BE2C (cell line): Measurements from ENCODE around the gene TSPAN7.

Source experiments
- DNase-seq: peaks from one replicate; pipeline ENCODE4 v3.0.0-alpha.2; 2020
- H3K27me3 ChIP-seq: fragments of 250-450 bp; sonication (Bioruptor Pico); 2 replicates; pipeline ENCODE4 v1.5.1; 2020; ENCODE audit warnings: mild to moderate bottlenecking
- H3K36me3 ChIP-seq: fragments of 250-450 bp; sonication (Bioruptor Pico); 2 replicates; pipeline ENCODE4 v1.5.1; 2020; ENCODE audit warnings: mild to moderate bottlenecking
- H3K4me1 ChIP-seq: fragments of 250-450 bp; sonication (Bioruptor Pico); 2 replicates; pipeline ENCODE4 v1.5.1; 2020
- H3K4me3 ChIP-seq: 2 replicates; pipeline ENCODE4 v1.5.1; 2011; ENCODE audit warnings: low read depth, low read length
- H3K9me3 ChIP-seq: fragments of 250-450 bp; sonication (Bioruptor Pico); 2 replicates; pipeline ENCODE4 v1.5.1; 2020
- TF ChIP-seq, protein P1 (sequence below): IDR thresholded peaks from 2 replicates; pipeline ENCODE4 v1.5.1; 2012; ENCODE audit warnings: mild to moderate bottlenecking, low read depth, low read length

Gene TSPAN7

DNA sequence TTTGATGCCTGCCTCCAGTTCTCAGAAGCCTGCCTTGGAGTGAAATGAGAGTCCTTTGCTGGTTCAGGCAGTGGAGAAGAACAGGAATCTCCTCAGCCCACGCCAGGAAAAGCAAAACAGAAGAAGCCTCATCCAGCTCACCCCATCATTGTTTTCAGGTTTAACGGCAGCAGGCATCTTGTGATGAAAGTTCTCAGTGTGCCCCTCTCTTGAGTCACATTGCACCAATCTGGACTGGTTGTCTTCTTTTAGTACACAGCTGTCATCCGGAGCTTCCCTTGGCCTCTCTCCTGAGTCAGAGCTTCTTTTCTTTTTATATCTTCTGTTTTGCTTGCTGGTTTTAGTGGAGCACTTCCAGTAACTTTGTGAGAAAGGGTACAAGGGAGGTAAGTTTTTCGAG, 50.9 kb downstream of the TSPAN7 start:
- H3K36me3 ChIP-seq: no peaks in the 10 kb centered on the region
- H3K4me3 ChIP-seq: no peak overlapping the region
- H3K27me3 ChIP-seq: no peaks in the 10 kb centered on the region
- TF ChIP-seq, protein P1, sequence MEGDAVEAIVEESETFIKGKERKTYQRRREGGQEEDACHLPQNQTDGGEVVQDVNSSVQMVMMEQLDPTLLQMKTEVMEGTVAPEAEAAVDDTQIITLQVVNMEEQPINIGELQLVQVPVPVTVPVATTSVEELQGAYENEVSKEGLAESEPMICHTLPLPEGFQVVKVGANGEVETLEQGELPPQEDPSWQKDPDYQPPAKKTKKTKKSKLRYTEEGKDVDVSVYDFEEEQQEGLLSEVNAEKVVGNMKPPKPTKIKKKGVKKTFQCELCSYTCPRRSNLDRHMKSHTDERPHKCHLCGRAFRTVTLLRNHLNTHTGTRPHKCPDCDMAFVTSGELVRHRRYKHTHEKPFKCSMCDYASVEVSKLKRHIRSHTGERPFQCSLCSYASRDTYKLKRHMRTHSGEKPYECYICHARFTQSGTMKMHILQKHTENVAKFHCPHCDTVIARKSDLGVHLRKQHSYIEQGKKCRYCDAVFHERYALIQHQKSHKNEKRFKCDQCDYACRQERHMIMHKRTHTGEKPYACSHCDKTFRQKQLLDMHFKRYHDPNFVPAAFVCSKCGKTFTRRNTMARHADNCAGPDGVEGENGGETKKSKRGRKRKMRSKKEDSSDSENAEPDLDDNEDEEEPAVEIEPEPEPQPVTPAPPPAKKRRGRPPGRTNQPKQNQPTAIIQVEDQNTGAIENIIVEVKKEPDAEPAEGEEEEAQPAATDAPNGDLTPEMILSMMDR: no peak
- H3K4me1 ChIP-seq: no peaks in the 10 kb centered on the region
- DNase-seq: no peak
- no peaks in the 10 kb centered on the region for H3K9me3 ChIP-seq

DNA sequence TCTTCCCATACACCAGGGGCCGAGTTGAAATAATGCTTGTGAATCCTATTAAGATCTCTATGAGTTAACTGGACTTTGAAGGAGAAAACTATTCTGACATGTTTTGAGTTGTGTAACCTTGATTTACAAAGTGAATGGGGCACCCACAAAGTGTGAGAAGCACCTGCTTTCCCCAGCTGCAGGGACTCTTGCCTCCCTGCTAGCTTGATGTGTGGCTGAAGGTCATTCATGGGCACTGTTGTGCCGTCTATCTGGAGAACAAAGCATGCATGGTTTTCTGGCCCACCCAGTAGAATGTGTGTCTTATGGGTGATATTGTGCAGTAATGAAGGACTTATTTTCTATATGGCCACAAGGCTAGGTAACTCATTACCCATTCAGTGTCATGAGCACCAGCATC, 53.1 kb downstream of the TSPAN7 start:
- TF ChIP-seq, protein P1: no peak
- Histone ChIP-seq H3K9me3 (no peaks in the 10 kb centered on the region), H3K27me3 (no peaks in the 10 kb centered on the region), H3K4me1 (no peaks in the 10 kb centered on the region), H3K36me3 (no peaks in the 10 kb centered on the region), H3K4me3 (no peak overlapping the region)
- no peak for DNase-seq

DNA sequence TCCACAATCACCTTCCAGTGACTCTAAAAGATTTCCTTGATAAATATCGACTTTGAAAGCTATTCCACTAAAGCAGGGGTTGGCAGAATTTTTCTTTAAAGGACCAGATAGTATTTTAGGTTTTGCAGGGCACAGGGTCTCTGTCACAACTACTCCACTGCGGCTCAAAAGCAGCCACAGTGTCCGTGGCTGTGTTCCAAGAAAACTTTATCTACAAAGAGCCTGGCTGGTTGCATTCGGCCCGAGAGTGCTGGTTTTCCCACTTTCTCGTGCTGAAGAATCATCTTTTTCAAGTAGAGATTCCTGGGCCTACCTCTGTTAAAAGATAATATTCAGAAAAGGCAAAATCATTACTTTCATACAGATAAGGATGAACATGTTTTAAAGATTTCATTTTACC, 55.6 kb downstream of the TSPAN7 start:
- H3K9me3 ChIP-seq: no peaks in the 10 kb centered on the region
- DNase-seq: peak; percentile 22
- no peaks in the 10 kb centered on the region for H3K4me1 ChIP-seq
- no peaks in the 10 kb centered on the region for H3K36me3 ChIP-seq
- no peak overlapping the region for H3K4me3 ChIP-seq
- H3K27me3 ChIP-seq: no peaks in the 10 kb centered on the region
- TF ChIP-seq, protein P1: no peak

DNA sequence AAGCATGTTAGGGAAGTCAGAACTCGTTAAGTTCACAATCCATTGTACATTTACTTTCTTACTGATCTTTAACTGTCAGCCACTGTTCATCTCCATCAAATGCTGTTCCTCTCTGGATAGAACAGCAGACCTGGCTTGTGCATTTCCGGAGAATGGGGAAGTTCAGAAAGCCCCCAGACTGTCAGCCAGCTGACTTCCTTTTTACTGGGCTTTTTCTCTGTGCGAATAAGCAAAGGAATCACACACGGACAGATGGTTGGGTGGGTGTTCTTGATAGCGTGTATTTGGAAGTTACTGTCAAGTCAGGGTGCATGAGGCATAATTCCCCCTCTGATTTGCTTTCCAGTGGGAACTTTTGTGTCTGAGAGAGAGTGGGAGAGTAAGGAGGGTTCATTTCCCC, 56.8 kb downstream of the TSPAN7 start:
- Histone ChIP-seq H3K4me3 (no peak overlapping the region), H3K27me3 (no peaks in the 10 kb centered on the region), H3K9me3 (no peaks in the 10 kb centered on the region), H3K36me3 (no peaks in the 10 kb centered on the region), H3K4me1 (no peaks in the 10 kb centered on the region)
- TF ChIP-seq, protein P1: no peak
- DNase-seq: no peak

DNA sequence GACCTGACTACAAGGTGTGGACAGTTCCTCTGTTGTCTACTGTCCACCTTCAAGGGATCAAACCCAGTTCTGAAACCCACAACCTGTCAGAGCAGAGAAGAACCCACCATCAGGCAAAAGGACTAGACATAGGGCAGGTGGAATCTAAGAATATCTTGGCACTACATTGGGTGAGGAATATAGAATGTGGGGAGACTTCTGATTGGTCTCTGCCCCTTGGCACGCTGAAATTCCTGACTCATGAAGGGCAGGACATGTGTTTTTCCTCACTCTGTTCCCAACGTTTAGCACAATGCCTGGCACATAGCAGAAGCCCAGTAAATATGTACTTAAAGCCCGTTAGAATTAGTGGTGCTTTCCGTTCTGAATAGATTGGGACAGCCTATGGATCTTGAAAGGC, 59.3 kb downstream of the TSPAN7 start:
- Histone ChIP-seq H3K27me3 (no peaks in the 10 kb centered on the region), H3K4me1 (no peaks in the 10 kb centered on the region), H3K36me3 (no peaks in the 10 kb centered on the region), H3K4me3 (no peak overlapping the region), H3K9me3 (no peaks in the 10 kb centered on the region)
- no peak for DNase-seq
- TF ChIP-seq, protein P1: no peak

DNA sequence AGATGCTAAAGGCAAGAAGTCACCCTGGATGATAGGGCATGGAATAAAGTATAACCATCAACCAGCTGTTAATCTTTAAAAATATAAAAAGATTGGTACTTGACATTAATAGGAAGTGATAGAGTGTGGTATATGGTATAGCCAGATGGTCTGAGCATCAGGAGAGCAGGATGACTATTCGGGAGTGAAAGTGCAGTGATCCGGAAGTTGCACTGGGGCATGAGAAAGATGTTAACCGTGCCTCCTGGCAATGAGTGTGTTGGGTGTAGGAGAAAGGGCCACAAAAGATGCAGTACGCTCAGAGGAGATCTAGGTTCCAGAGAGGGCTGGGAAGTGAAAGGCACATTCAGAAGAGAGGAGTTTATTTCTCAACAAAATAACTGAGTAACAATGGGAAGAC, 65.0 kb downstream of the TSPAN7 start:
- TF ChIP-seq, protein P1: no peak
- no peak for DNase-seq

More for the DNA sequence above, 65.0 kb downstream of the TSPAN7 start:
- H3K4me1 ChIP-seq: no peaks in the 10 kb centered on the region
- no peak overlapping the region for H3K4me3 ChIP-seq
- H3K36me3 ChIP-seq: no peaks in the 10 kb centered on the region
- no peaks in the 10 kb centered on the region for H3K27me3 ChIP-seq
- no peaks in the 10 kb centered on the region for H3K9me3 ChIP-seq
